ENCODE measurements around the gene GRK1. TPM values are rescaled to one million over a fixed set of nuclear protein-coding genes. Genes with fewer than 3 reads are reported as not detected.

The GRK1 gene
- total RNA-seq, 2 experiments from 2014 or later, result 0.07 to 0.09 TPM

GRCh38 chr13:113762075-113762474, 95.1 kb downstream of the GRK1 start:
- POLR2A ChIA-PET, result no interaction called here
- Mint-ChIP-seq H3K27ac (no peak overlapping the region), H3K4me3 (no peak overlapping the region), H3K9me3 (no peaks in the 10 kb centered on the region), H3K36me3 (ENCODE audit: low read depth) (no peaks in the 10 kb centered on the region), H3K4me1 (ENCODE audit: low read depth) (peaks cover 11% of the 10 kb centered on the region), H3K27me3 (peaks cover 44% of the 10 kb centered on the region)
- intact Hi-C loops (cut with micrococcal nuclease), result no loop called here
- no peak for TF ChIP-seq CTCF (IDR thresholded peaks at IDR 0.05)
- DNase-seq, result no peak
- CTCF ChIA-PET, result interaction anchor here (1.0 kb wide), 1 partner anchor 20 kb away, joined by 3 read pairs; no protein-coding TSS in a partner anchor
- ATAC-seq, result no peak

- no peak for TF ChIP-seq CTCF (IDR thresholded peaks at IDR 0.05)
- ChIA-PET POLR2A (no interaction called here), CTCF (no interaction called here)
- Mint-ChIP-seq H3K27me3 (peaks cover 44% of the 10 kb centered on the region), H3K36me3 (ENCODE audit: low read depth) (no peaks in the 10 kb centered on the region), H3K4me1 (ENCODE audit: low read depth) (peaks cover 10% of the 10 kb centered on the region), H3K4me3 (no peak overlapping the region), H3K9me3 (no peaks in the 10 kb centered on the region), H3K27ac (no peak overlapping the region)
- intact Hi-C loops (cut with micrococcal nuclease), result no loop called here
- no peak for DNase-seq
- ATAC-seq, result no peak
Measured at GRCh38 chr13:113762538-113762937, 95.5 kb downstream of the GRK1 start.

GRCh38 chr13:113763254-113763653, 96.2 kb downstream of the GRK1 start:
- Mint-ChIP-seq H3K9me3 (no peaks in the 10 kb centered on the region), H3K27ac (no peak overlapping the region), H3K27me3 (peaks cover 37% of the 10 kb centered on the region), H3K4me3 (no peak overlapping the region), H3K36me3 (ENCODE audit: low read depth) (no peaks in the 10 kb centered on the region), H3K4me1 (ENCODE audit: low read depth) (peaks cover 10% of the 10 kb centered on the region)
- intact Hi-C loops (cut with micrococcal nuclease), result no loop called here
- no peak for ATAC-seq
- no peak for TF ChIP-seq CTCF (IDR thresholded peaks at IDR 0.05)
- POLR2A ChIA-PET, result no interaction called here
- CTCF ChIA-PET, result no interaction called here
- no peak for DNase-seq

GRCh38 chr13:113763961-113764792, 97.2 kb downstream of the GRK1 start:
- Mint-ChIP-seq H3K9me3 (no peaks in the 10 kb centered on the region), H3K4me3 (no peak overlapping the region), H3K27me3 (peaks cover 33% of the 10 kb centered on the region), H3K4me1 (ENCODE audit: low read depth) (peaks cover 7% of the 10 kb centered on the region), H3K36me3 (ENCODE audit: low read depth) (no peaks in the 10 kb centered on the region), H3K27ac (no peak overlapping the region)
- CTCF ChIA-PET, result no interaction called here
- ATAC-seq (no peak), DNase-seq (no peak)
- intact Hi-C loops (cut with micrococcal nuclease), result no loop called here
- POLR2A ChIA-PET, result no interaction called here
- TF ChIP-seq CTCF (IDR thresholded peaks at IDR 0.05), result no peak

GRCh38 chr13:113764793-113765563, 98.0 kb downstream of the GRK1 start:
- no peak overlapping the region for H3K27ac Mint-ChIP-seq
- peaks cover 26% of the 10 kb centered on the region for H3K27me3 Mint-ChIP-seq
- POLR2A ChIA-PET, result no interaction called here
- H3K36me3 Mint-ChIP-seq (ENCODE audit: low read depth), result no peaks in the 10 kb centered on the region
- no peaks in the 10 kb centered on the region for H3K9me3 Mint-ChIP-seq
- ATAC-seq (no peak), DNase-seq (no peak)
- H3K4me3 Mint-ChIP-seq, result no peak overlapping the region
- CTCF ChIA-PET, result no interaction called here
- no peak for TF ChIP-seq CTCF (IDR thresholded peaks at IDR 0.05)
- no peaks in the 10 kb centered on the region for H3K4me1 Mint-ChIP-seq (ENCODE audit: low read depth)
- intact Hi-C loops (cut with micrococcal nuclease), result no loop called here

Data from activated CD8-positive, alpha-beta T cell treated with anti-CD3 and anti-CD28 coated beads for 36 hours (primary cell).